ENCODE data around the gene MYF6.

Gene MYF6

DNA sequence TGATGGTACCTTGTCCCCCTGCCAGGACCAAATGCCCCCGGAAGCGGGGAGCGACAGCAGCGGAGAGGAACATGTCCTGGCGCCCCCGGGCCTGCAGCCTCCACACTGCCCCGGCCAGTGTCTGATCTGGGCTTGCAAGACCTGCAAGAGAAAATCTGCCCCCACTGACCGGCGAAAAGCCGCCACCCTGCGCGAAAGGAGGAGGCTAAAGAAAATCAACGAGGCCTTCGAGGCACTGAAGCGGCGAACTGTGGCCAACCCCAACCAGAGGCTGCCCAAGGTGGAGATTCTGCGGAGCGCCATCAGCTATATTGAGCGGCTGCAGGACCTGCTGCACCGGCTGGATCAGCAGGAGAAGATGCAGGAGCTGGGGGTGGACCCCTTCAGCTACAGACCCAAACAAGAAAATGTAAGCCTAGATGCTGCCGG lies 410 bp downstream of the MYF6 start:
- DNase-seq (ENCODE audit: low read depth): no peak

GRCh38 chr12:80708259-80708974 lies 983 bp downstream of the MYF6 start:
- no peak for DNase-seq (ENCODE audit: low read depth)

GRCh38 chr12:80708975-80709328 lies 1.5 kb downstream of the MYF6 start:
- DNase-seq (ENCODE audit: low read depth): no peak

GRCh38 chr12:80709811-80710726 lies 2.6 kb downstream of the MYF6 start:
- DNase-seq (ENCODE audit: low read depth): no peak

GRCh38 chr12:80710727-80711449 lies 3.5 kb downstream of the MYF6 start:
- no peak for DNase-seq (ENCODE audit: low read depth)

DNA sequence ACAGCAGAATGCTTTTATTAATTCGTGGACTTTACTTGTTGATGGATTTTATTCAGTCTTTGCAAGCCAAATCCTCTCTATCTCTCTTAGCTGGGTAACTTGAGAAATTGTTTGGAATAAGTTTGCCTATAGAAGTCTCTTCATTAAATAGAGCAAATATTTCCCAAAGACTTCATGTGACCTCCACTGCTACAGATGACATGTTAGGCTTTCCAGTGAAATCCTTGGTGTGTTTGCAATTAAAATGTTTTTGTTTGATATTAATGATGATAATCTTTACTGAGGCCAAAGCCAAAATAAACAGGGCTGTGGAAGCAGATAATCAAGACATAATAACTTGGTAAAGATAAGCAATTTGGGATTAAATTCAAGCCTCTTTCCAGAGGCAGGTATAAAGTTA lies 4.4 kb downstream of the MYF6 start:
- no peak for DNase-seq (ENCODE audit: low read depth)

- no peak for DNase-seq (ENCODE audit: low read depth)
These were observed 5.4 kb downstream of the MYF6 start for GRCh38 chr12:80712866-80713265.

DNA sequence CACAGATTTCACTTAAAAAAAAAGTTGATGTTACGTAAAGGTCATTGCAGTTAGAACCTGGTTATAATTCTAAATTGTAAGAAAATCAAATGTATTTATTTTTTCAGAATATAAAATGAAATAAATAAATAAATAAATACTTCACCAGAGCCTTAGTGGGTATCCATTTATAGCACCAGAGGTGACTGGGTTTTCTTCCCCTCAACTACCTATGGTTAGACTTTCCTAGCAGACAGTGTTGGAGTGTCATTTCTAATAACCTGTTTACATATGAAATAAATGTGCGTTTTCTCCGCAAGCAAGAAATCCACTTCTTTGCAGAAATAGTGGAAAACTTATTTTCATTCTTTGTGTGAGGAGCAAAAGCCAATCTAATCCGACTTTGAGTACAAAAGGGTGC lies 6.0 kb downstream of the MYF6 start:
- DNase-seq (ENCODE audit: low read depth): no peak

- no peak for DNase-seq (ENCODE audit: low read depth)
These were observed 6.6 kb downstream of the MYF6 start for GRCh38 chr12:80714055-80714454.

- no peak for DNase-seq (ENCODE audit: low read depth)
These were observed 7.4 kb downstream of the MYF6 start for GRCh38 chr12:80714846-80715245.

DNA sequence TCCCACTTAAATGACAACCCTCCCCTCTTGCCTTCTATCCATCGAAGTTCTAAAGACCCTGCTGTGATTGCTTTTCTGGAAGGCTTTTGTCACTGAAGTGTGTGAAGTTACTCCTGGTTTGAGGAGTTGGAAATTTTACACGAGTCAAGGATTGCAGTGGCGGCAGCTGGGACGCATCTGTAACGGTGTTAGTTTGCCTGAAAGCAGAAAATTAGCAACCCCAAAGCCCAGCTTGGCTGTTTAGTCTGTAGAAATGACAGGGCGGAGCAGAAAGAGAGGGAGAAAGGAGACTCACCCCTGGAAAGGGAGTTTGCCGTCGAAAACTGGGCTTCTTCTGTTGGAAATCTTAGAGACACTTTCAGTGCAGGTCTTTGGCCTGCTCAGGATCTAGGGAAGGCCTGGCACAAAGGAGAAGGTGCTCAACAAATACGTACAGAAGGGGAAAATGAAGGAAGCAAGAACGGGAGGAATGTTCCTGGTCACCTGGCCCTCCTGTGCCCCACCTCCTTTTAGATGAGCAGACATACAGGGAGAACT lies 8.3 kb downstream of the MYF6 start:
- no peak for DNase-seq (ENCODE audit: low read depth)

- DNase-seq (ENCODE audit: low read depth): no peak
These were observed 9.4 kb downstream of the MYF6 start, which contains the start of gene MYF5 for GRCh38 chr12:80716696-80717469. Gene MYF5 (plus strand): TSS chr12:80716912. CDS start chr12:80717064, 152 bp downstream.

- DNase-seq (ENCODE audit: low read depth): no peak
These were observed 10.4 kb downstream of the MYF6 start for GRCh38 chr12:80717856-80718255.

DNA sequence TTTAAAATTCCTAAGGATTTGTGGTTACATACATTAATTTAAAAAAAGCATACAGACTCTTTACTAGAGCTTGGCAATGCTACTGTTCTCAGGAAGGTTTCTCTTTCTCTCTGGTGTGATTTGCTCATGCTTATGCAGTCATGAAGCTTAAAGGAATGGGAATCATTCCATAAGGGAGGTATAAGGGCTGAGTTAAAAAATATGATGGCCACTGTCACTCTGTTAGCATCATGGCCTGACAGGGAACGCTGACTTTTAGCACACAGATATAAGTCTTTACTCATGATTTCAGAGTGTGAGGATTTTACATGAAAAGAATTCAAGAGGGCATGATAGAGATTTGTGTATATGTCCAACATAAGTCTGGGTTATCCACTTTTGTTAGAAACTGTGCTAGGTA lies 13.1 kb downstream of the MYF6 start:
- DNase-seq (ENCODE audit: low read depth): no peak

DNA sequence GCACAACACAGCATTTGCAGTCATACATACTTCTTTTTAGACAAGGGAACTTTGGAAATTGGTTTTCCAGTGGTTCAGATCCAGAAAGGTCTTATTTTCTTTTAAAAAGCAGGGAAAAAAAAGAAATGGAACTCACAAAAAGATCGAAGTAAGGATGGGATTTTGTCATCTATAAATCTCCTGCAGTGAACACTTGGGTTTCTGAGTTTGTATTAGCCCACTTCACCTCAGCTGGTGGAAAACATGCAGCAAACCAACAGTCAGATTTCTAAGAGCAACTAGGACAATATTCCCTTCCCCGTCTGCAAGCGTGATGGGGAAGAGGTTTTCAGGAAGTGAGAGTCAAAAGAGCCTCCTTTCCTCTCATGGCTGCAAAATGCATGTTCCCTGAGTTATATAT lies 13.9 kb downstream of the MYF6 start:
- no peak for DNase-seq (ENCODE audit: low read depth)

GRCh38 chr12:80745851-80746505 lies 38.5 kb downstream of the MYF6 start:
- DNase-seq (ENCODE audit: low read depth): no peak

DNA sequence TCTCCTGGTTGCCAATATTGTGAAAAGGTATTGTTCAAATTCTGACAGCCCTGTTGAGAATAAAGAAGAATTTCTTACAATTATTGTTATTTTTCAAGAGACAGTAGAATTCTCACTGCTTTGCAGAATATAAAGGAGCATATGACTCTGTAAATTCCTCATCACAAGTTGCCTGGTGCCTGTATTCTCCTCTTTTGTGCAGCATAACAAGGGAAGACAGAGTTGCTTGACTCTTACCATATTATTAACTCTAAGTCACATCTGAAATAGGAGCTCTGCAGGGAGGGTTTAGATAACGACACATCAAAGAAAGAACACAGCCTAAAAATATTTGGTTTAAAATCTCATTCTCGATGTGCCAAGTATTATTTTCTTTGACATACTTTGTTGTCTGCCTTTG lies 40.4 kb downstream of the MYF6 start:
- DNase-seq (ENCODE audit: low read depth): no peak

GRCh38 chr12:80749456-80749855 lies 42.0 kb downstream of the MYF6 start:
- DNase-seq (ENCODE audit: low read depth): no peak

DNA sequence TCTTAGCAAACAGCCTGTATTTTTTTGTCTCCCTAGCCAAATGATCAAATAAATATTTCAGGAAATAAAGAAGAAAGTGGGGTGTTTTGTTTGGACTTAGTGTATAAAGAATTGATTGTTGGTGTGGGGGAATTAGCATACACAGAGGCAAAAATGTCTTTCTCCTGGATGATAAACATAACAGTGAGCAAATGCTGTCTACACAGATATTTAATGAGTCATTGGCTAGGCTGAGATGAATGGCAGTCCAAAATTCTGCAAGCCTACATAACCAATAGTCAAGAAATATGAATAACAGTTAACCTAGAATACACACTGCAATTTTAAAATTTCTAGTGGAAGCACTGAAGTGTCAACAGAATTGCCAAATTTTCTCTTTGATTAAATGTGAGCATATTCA lies 45.0 kb downstream of the MYF6 start:
- no peak for DNase-seq (ENCODE audit: low read depth)

GRCh38 chr12:80754274-80754673 lies 46.8 kb downstream of the MYF6 start:
- DNase-seq (ENCODE audit: low read depth): no peak

DNA sequence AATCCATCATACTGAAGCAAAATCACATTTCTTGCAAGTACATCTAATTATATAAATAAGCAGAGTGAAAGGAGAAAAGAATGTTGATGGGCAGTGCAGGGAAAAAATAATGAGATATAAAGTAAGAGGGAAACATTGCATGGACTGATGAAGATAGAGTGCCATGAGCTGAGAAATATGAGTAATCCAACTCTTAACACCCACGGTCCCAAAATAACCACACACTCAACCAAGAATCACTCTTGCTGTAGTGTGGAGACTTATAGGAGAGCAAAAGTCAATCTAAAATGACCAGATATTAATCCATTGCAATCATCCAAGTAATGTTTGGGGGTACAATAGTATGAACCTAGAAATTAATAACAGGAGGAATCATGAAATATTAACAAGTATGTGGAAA lies 49.4 kb downstream of the MYF6 start:
- DNase-seq (ENCODE audit: low read depth): peak; percentile 11

Measured in stromal cell of bone marrow (primary cell).